Measurements from ENCODE around the gene HACD1. TPM values are rescaled to one million over a fixed set of nuclear protein-coding genes. Genes with fewer than 3 reads are reported as not detected.

Gene HACD1
- total and polyA plus RNA-seq, 2 of the 4 experiments (the other 2 are of a cell fraction) = 10.0 to 24.9 TPM

DNA sequence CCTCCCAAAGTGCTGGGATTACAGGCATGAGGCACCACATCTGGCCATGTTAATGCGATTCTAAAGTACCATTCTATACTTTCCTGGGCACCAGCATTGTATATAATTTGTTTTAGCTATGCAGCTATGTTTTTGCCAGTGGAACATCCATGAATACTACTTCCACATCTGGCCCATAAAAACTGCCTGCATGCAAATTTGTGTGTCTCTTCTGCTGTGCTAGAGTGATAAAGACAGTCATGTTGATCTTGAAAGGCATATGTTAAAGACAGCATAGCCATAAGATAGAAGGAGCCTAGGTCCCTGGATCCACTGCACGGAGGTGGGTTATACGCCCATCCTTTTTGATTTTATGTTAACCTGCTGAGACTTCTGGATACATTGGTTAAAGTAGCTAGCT, 52.3 kb downstream of the HACD1 start:
- in situ Hi-C loops (cut with MboI; ENCODE audit: low sequenced_read_pairs) (no loop called here), intact Hi-C loops (cut with micrococcal nuclease) (no loop called here), dilution Hi-C loops (cut with HindIII; ENCODE audit: low sequenced_read_pairs, unreplicated experiment) (no loop called here)
- Histone ChIP-seq H2AK5ac (ENCODE audit: low read depth, low read length) (no peak overlapping the region), H3K56ac (ENCODE audit: extremely low read depth, insufficient read depth, low read length) (no peak overlapping the region), H4K91ac (ENCODE audit: insufficient read depth, low read depth, low read length) (no peak overlapping the region), H3K4ac (ENCODE audit: low read depth, low read length) (no peak overlapping the region), H3K79me1 (ENCODE audit: low read depth in 1 of 2, low read length in 2 of 2) (no peaks in the 10 kb centered on the region), H3K4me1 (ENCODE audit: control insufficient read depth, insufficient read depth, low read length) (peaks cover 2% of the 10 kb centered on the region; the same call in 1 of the 2 replicates), H4K8ac (ENCODE audit: low read depth in 2 of 2, low read length in 2 of 2) (no peak overlapping the region), H3K9me1 (ENCODE audit: insufficient read depth, low read length) (no peaks in the 10 kb centered on the region), H2BK15ac (ENCODE audit: low read depth, low read length) (no peak overlapping the region), H3K9me3 (ENCODE audit: control insufficient read depth, insufficient read depth, low read length) (no peaks in the 10 kb centered on the region), H2BK120ac (ENCODE audit: low read depth, low read length) (no peak overlapping the region), H3K18ac (ENCODE audit: low read depth, low read length) (no peak overlapping the region), H2BK5ac (ENCODE audit: low read depth, low read length, poor library complexity, severe bottlenecking) (no peak overlapping the region), H3K27ac (ENCODE audit: insufficient read depth, low read length) (no peak overlapping the region), H3K23ac (ENCODE audit: low read depth, low read length) (no peak overlapping the region), H2AK9ac (replicated peaks; ENCODE audit: low read depth, low read length, poor library complexity) (no peak overlapping the region), H3K27me3 (ENCODE audit: control insufficient read depth, insufficient read depth, low read length) (no peaks in the 10 kb centered on the region), H4K20me1 (ENCODE audit: insufficient read depth, low read length) (no peaks in the 10 kb centered on the region), H2BK20ac (ENCODE audit: low read depth, low read length) (no peak overlapping the region), H3K4me2 (ENCODE audit: low read depth, low read length) (no peak overlapping the region), H3K36me3 (ENCODE audit: control insufficient read depth, insufficient read depth, low read length) (no peaks in the 10 kb centered on the region), H4K5ac (ENCODE audit: low read depth, low read length) (no peak overlapping the region), H2AFZ (replicated peaks; ENCODE audit: low read length, poor library complexity) (no peak overlapping the region), H3K4me3 (ENCODE audit: insufficient read depth, low read depth, low read length) (no peak overlapping the region), H3K14ac (replicated peaks; ENCODE audit: low read depth, low read length) (no peak overlapping the region), H3K9ac (ENCODE audit: low read depth, low read length) (no peak overlapping the region)
- TF ChIP-seq ELK1 (IDR thresholded peaks at IDR 0.05; ENCODE audit: borderline replicate concordance, low read depth, low read length) (no peak), CTCF (conservative IDR thresholded peaks at IDR 0.05; ENCODE audit: low read depth, low read length) (no peak), SMC3 (IDR thresholded peaks at IDR 0.05; ENCODE audit: low read depth, low read length) (no peak), POLR2A (IDR thresholded peaks at IDR 0.05; ENCODE audit: low read depth, low read length) (no peak), RAD21 (IDR thresholded peaks at IDR 0.05; ENCODE audit: low read length) (no peak), CHD1 (IDR thresholded peaks at IDR 0.05; ENCODE audit: low read depth, low read length) (no peak), NFE2L2 (IDR thresholded peaks at IDR 0.05; ENCODE audit: low read depth, low read length) (no peak), MXI1 (IDR thresholded peaks at IDR 0.05; ENCODE audit: borderline replicate concordance, low read depth, low read length) (no peak), MAFK (IDR thresholded peaks at IDR 0.05; ENCODE audit: low read depth, low read length) (no peak), RCOR1 (IDR thresholded peaks at IDR 0.05; ENCODE audit: insufficient replicate concordance, low read length) (no peak), MAZ (IDR thresholded peaks at IDR 0.05; ENCODE audit: borderline replicate concordance, low read depth, low read length) (no peak), CEBPB (IDR thresholded peaks at IDR 0.05; ENCODE audit: low read depth, low read length) (no peak), FOS (IDR thresholded peaks at IDR 0.05; ENCODE audit: low read depth, low read length) (no peak), RFX5 (IDR thresholded peaks at IDR 0.05; ENCODE audit: low read depth, low read length) (no peak), BHLHE40 (IDR thresholded peaks at IDR 0.05; ENCODE audit: low read depth, low read length) (no peak)
- TF ChIP-seq, protein P1, sequence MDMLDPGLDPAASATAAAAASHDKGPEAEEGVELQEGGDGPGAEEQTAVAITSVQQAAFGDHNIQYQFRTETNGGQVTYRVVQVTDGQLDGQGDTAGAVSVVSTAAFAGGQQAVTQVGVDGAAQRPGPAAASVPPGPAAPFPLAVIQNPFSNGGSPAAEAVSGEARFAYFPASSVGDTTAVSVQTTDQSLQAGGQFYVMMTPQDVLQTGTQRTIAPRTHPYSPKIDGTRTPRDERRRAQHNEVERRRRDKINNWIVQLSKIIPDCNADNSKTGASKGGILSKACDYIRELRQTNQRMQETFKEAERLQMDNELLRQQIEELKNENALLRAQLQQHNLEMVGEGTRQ (IDR thresholded peaks at IDR 0.05; ENCODE audit: low read depth, low read length) = no peak
- WGBS, 2 experiments (ENCODE audit: extremely low coverage in 2 of 2, insufficient read length in 1 of 2) = no CpG with 5 or more reads among the region's 3 CpGs
- ATAC-seq (ENCODE audit: low read depth) = no peak
- no TSS peak for BruUV-seq (replicated peaks)
- CTCF ChIA-PET = interaction anchor here (0.6 kb wide), 1 partner anchor 597 kb away, joined by 4 read pairs; no protein-coding TSS in a partner anchor
- DNase-seq = no peak
- POLR2A ChIA-PET (ENCODE audit: unreplicated experiment) = no interaction called here

All from IMR-90 (cell line).